H9 (cell line): Measurements from ENCODE around the gene BSPRY. TPM values are rescaled to one million over a fixed set of nuclear protein-coding genes. Genes with fewer than 3 reads are reported as not detected.

Experiments used
- DNase-seq: peaks from one replicate; pipeline ENCODE4 v3.0.0-alpha.2; 2017
- H2AFZ ChIP-seq: one replicate; pipeline ENCODE4 v1.6.1; 2013; ENCODE audit warnings: mild to moderate bottlenecking, low read length, control low read depth, moderate library complexity
- H2AK5ac ChIP-seq: 2 replicates; pipeline ENCODE4 v1.6.1; 2013; ENCODE audit warnings: low read length, control low read depth, mixed read lengths; ENCODE audit not compliant: insufficient read length
- H2BK120ac ChIP-seq: one replicate; pipeline ENCODE4 v1.6.1; 2013; ENCODE audit warnings: low read depth, mild to moderate bottlenecking, low read length, control low read depth, inconsistent platforms; ENCODE audit not compliant: poor library complexity, severe bottlenecking
- H2BK12ac ChIP-seq: 2 replicates; pipeline ENCODE4 v1.6.1; 2013; ENCODE audit warnings: low read length, control low read depth, mixed read lengths, low read depth; ENCODE audit not compliant: insufficient read length
- H2BK15ac ChIP-seq: 2 replicates; pipeline ENCODE4 v1.6.1; 2013; ENCODE audit warnings: low read depth, low read length, control low read depth
- H2BK20ac ChIP-seq: one replicate; pipeline ENCODE4 v1.6.1; 2013; ENCODE audit warnings: low read depth, mild to moderate bottlenecking, low read length, control low read depth, inconsistent platforms; ENCODE audit not compliant: poor library complexity, severe bottlenecking
- H2BK5ac ChIP-seq: 2 replicates; pipeline ENCODE4 v1.6.1; 2013; ENCODE audit warnings: low read length, control low read depth, mixed read lengths; ENCODE audit not compliant: insufficient read length
- H3K14ac ChIP-seq: 2 replicates; pipeline ENCODE4 v1.6.1; 2013; ENCODE audit warnings: low read length, control low read depth; ENCODE audit not compliant: insufficient read depth
- H3K18ac ChIP-seq: 2 replicates; pipeline ENCODE4 v1.6.1; 2013; ENCODE audit warnings: low read depth, mild to moderate bottlenecking, mixed read lengths, low read length, control low read depth; ENCODE audit not compliant: insufficient read length
- H3K23ac ChIP-seq: 2 replicates; pipeline ENCODE4 v1.6.1; 2013; ENCODE audit warnings: low read length, control low read depth, mixed read lengths, low read depth; ENCODE audit not compliant: insufficient read length
- H3K23me2 ChIP-seq: 2 replicates; pipeline ENCODE4 v1.6.1; 2013; ENCODE audit warnings: low read depth, mild to moderate bottlenecking, mixed read lengths, low read length, control low read depth; ENCODE audit not compliant: insufficient read length, poor library complexity, severe bottlenecking
- H3K27ac ChIP-seq: 2 replicates; pipeline ENCODE4 v1.5.1; 2013; ENCODE audit warnings: low read length, control low read depth, mixed read lengths, low read depth; ENCODE audit not compliant: insufficient read length
- H3K27me3 ChIP-seq: 2 replicates; pipeline ENCODE4 v1.6.1; 2013; ENCODE audit warnings: low read length, control low read depth, inconsistent platforms; ENCODE audit not compliant: insufficient read depth
- H3K4ac ChIP-seq: 2 replicates; pipeline ENCODE4 v1.6.1; 2013; ENCODE audit warnings: low read depth, mild to moderate bottlenecking, control low read depth, inconsistent platforms, low read length, moderate library complexity
- H3K4me1 ChIP-seq: 2 replicates; pipeline ENCODE4 v1.6.1; 2013; ENCODE audit warnings: low read length, control low read depth, inconsistent platforms; ENCODE audit not compliant: insufficient read depth
- H3K4me2 ChIP-seq: 2 replicates; pipeline ENCODE4 v1.6.1; 2013; ENCODE audit warnings: low read length, control low read depth, mixed read lengths; ENCODE audit not compliant: insufficient read length, insufficient read depth
- H3K56ac ChIP-seq: 2 replicates; pipeline ENCODE4 v1.6.1; 2013; ENCODE audit warnings: low read depth, mild to moderate bottlenecking, mixed read lengths, low read length, control low read depth; ENCODE audit not compliant: insufficient read length
- H3K79me1 ChIP-seq: 2 replicates; pipeline ENCODE4 v1.6.1; 2013; ENCODE audit warnings: low read depth, mild to moderate bottlenecking, moderate library complexity, low read length, control low read depth, inconsistent platforms; ENCODE audit not compliant: insufficient read depth, poor library complexity, severe bottlenecking
- H3K79me2 ChIP-seq: 2 replicates; pipeline ENCODE4 v1.6.1; 2013; ENCODE audit warnings: low read length, control low read depth, inconsistent platforms; ENCODE audit not compliant: insufficient read depth
- H3K9ac ChIP-seq: 2 replicates; pipeline ENCODE4 v1.6.1; 2013; ENCODE audit warnings: low read length, control low read depth, mixed read lengths; ENCODE audit not compliant: insufficient read length; ENCODE audit errors: extremely low read depth
- H3K9me3 ChIP-seq: one replicate; pipeline ENCODE4 v1.6.1; 2013; ENCODE audit warnings: low read depth, low read length, inconsistent platforms; ENCODE audit not compliant: control insufficient read depth
- H3T11ph ChIP-seq: one replicate; pipeline ENCODE4 v1.6.1; 2013; ENCODE audit warnings: mild to moderate bottlenecking, low read length, control low read depth, inconsistent platforms
- H4K20me1 ChIP-seq: one replicate; pipeline ENCODE4 v1.6.1; 2013; ENCODE audit not compliant: control insufficient read depth, insufficient read length, insufficient read depth
- H4K5ac ChIP-seq: 2 replicates; pipeline ENCODE4 v1.6.1; 2013; ENCODE audit warnings: low read depth, mild to moderate bottlenecking, mixed read lengths, low read length, control low read depth; ENCODE audit not compliant: insufficient read length
- H4K8ac ChIP-seq: replicated peaks from 2 replicates; pipeline ENCODE4 v1.6.1; 2013; ENCODE audit warnings: low read length, control low read depth, mixed read lengths, low read depth; ENCODE audit not compliant: insufficient read length
- H4K91ac ChIP-seq: 2 replicates; pipeline ENCODE4 v1.6.1; 2013; ENCODE audit warnings: low read depth, mild to moderate bottlenecking, moderate library complexity, mixed read lengths, low read length, control low read depth; ENCODE audit not compliant: insufficient read length
- H3K27ac Mint-ChIP-seq, 3 experiments: 2 replicates in 2 of 3; 3 replicates in 1 of 3; pipeline ENCODE4 v1.8.0; 2020 to 2021; ENCODE audit warnings: mixed read lengths in 3 of 3, mild to moderate bottlenecking in 1 of 3, moderate library complexity in 1 of 3
- H3K27me3 Mint-ChIP-seq: 2 replicates; pipeline ENCODE4 v1.8.0; 2021; ENCODE audit warnings: low read depth, mild to moderate bottlenecking, moderate library complexity, mixed read lengths
- H3K36me3 Mint-ChIP-seq, 3 experiments: 2 replicates in 2 of 3; 3 replicates in 1 of 3; pipeline ENCODE4 v1.8.0; 2020 to 2021; ENCODE audit warnings: low read depth in 3 of 3, mixed read lengths in 3 of 3; ENCODE audit not compliant: insufficient read depth in 1 of 3
- H3K4me1 Mint-ChIP-seq, 2 experiments: 2 replicates each; pipeline ENCODE4 v1.8.0; 2020; ENCODE audit warnings: mixed read lengths in 2 of 2
- H3K4me3 Mint-ChIP-seq, 2 experiments: 2 replicates in 1 of 2; 3 replicates in 1 of 2; pipeline ENCODE4 v1.8.0; 2020 to 2021; ENCODE audit warnings: mild to moderate bottlenecking in 2 of 2, mixed read lengths in 2 of 2, moderate library complexity in 1 of 2
- H3K9me3 Mint-ChIP-seq, 2 experiments: 2 replicates in 1 of 2; 3 replicates in 1 of 2; pipeline ENCODE4 v1.8.0; 2020; ENCODE audit warnings: mild to moderate bottlenecking in 2 of 2, mixed read lengths in 2 of 2, moderate library complexity in 1 of 2
- CTCF ChIP-seq: fragments of 200-600 bp; sonication (generic); conservative IDR thresholded peaks from 3 replicates; pipeline ENCODE4 v1.8.0; 2021; ENCODE audit warnings: antibody characterized with exemption, mild to moderate bottlenecking
- total RNA-seq: library from RNA; stranded (reverse); gene quantifications from 2 replicates; pipeline ENCODE4 v1.2.1, GENCODE V29; 2021

BSPRY gene
- total RNA-seq, 1 experiment from 2014 or later = 4.5 TPM

- Histone ChIP-seq H2AK5ac (no peak overlapping the region), H3K4me1 (no peaks in the 10 kb centered on the region), H2AFZ (no peak overlapping the region), H2BK20ac (no peak overlapping the region), H3K9me3 (no peaks in the 10 kb centered on the region), H3K4me2 (no peak overlapping the region), H3K9ac (no peak overlapping the region), H2BK120ac (no peak overlapping the region), H2BK12ac (no peak overlapping the region), H3K4ac (no peak overlapping the region), H3K79me1 (no peaks in the 10 kb centered on the region), H2BK15ac (no peak overlapping the region), H4K20me1 (no peaks in the 10 kb centered on the region), H4K8ac (no peak overlapping the region), H3K56ac (no peak overlapping the region), H3K14ac (no peak overlapping the region), H3K79me2 (no peaks in the 10 kb centered on the region), H3K27ac (no peak overlapping the region), H4K91ac (no peak overlapping the region), H4K5ac (no peak overlapping the region), H3K18ac (no peak overlapping the region), H2BK5ac (no peak overlapping the region), H3T11ph (no peak overlapping the region), H3K23me2 (no peaks in the 10 kb centered on the region), H3K27me3 (no peaks in the 10 kb centered on the region), H3K23ac (no peak overlapping the region)
- H3K36me3 Mint-ChIP-seq = no peaks in the 10 kb centered on the region
- no peak for DNase-seq
- H3K27me3 Mint-ChIP-seq = peaks cover 2% of the 10 kb centered on the region; the same call in 1 of the 2 replicates
- no peak overlapping the region for H3K4me3 Mint-ChIP-seq
- TF ChIP-seq CTCF = no peak
- no peaks in the 10 kb centered on the region for H3K9me3 Mint-ChIP-seq
- H3K27ac Mint-ChIP-seq = no peak overlapping the region
- H3K4me1 Mint-ChIP-seq = no peaks in the 10 kb centered on the region; a peak in 1 of 4 replicates
Measured at GRCh38 chr9:113315231-113315630, 34.1 kb upstream of the BSPRY start.
